ENCODE results near the gene MRPL54.

Gene MRPL54

GRCh38 chr19:3782903-3783302 lies 20.4 kb downstream of the MRPL54 start:
- in situ Hi-C loops (cut with HindIII; ENCODE audit: low sequenced_read_pairs), result no loop called here

GRCh38 chr19:3783660-3784584 lies 21.4 kb downstream of the MRPL54 start:
- in situ Hi-C loops (cut with HindIII; ENCODE audit: low sequenced_read_pairs), result no loop called here

DNA sequence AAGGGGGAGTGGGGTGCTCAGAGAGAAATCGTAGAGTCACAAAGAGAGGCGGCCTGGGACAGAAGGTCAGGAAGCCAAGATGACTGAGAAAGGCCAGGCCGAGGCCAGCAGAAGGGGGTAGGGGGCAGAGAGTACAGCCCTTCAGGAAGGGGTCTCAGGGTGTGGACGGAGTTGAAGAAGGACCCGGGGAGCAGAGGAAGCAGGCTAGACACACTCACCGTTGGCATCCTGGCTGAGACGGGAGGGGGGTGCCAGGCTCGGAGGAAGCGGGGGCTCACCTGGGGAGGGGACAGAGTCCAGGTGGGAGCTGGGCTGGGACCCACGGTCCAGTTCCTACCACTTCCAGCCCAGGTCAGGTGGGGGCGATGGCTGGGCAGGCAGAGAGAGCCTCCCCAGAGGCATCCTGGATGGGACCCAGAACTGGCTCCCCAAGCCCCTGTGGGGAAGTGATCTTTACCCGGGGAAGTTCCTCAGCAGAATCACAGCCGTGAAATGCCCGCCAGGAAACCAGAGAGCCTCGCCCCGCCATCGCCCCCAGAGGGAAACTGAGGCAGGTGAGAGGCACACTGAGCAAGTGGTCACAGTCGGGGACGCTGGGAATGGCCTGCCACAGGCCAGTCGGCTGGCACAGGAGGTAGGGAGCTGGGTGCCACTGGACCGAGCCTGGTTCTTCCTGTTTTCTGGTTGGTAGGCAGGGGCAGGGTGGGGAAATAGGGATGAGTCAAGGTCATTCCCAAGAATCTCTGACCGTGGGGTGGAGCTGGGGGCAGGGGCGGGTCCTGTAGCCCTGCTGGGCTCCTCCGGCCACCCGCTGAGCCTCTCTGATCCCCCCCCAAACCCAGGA lies 22.3 kb downstream of the MRPL54 start:
- in situ Hi-C loops (cut with HindIII; ENCODE audit: low sequenced_read_pairs), result no loop called here

- in situ Hi-C loops (cut with HindIII; ENCODE audit: low sequenced_read_pairs), result no loop called here
Observed at GRCh38 chr19:3785451-3785937, 23.0 kb downstream of the MRPL54 start.

- in situ Hi-C loops (cut with HindIII; ENCODE audit: low sequenced_read_pairs), result no loop called here
Observed at GRCh38 chr19:3785938-3786824, 23.7 kb downstream of the MRPL54 start, which contains the start of gene MATK. Gene MATK (minus strand): TSS chr19:3786381. CDS start chr19:3785135, 1,246 bp downstream.

GRCh38 chr19:3788996-3789778 lies 26.7 kb downstream of the MRPL54 start:
- in situ Hi-C loops (cut with HindIII; ENCODE audit: low sequenced_read_pairs), result no loop called here

DNA sequence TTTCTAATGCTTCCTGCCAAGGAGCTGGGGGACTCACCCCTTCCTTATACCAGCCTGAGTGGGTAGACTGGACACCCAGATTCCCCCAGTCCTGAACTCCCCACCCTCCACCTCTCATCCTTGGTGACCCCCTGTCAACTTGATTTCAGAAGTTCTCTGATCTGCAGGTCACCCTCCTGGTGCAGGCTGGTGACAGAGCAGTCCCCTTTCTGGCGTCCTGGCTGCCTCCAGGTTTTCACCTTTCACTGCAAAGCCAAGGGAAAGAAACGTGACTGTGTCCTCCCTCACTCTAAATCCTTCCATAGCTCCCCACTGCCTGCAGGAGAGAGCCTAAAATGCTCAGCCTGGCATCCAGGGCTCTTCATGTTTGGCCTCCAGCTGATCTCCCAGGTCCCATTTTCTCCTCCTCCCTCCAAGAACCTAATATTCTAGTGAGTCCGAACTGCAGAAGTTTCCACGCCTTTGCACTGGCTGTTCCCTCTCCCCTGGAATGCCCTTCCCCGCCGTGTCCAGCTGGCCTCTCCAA lies 27.8 kb downstream of the MRPL54 start:
- in situ Hi-C loops (cut with HindIII; ENCODE audit: low sequenced_read_pairs), result no loop called here

GRCh38 chr19:3790941-3791340 lies 28.5 kb downstream of the MRPL54 start:
- in situ Hi-C loops (cut with HindIII; ENCODE audit: low sequenced_read_pairs), result no loop called here

- in situ Hi-C loops (cut with HindIII; ENCODE audit: low sequenced_read_pairs), result no loop called here
Observed at GRCh38 chr19:3792114-3792513, 29.6 kb downstream of the MRPL54 start.

GRCh38 chr19:3793799-3794198 lies 31.3 kb downstream of the MRPL54 start:
- in situ Hi-C loops (cut with HindIII; ENCODE audit: low sequenced_read_pairs), result no loop called here

- in situ Hi-C loops (cut with HindIII; ENCODE audit: low sequenced_read_pairs), result no loop called here
Observed at GRCh38 chr19:3796358-3796757, 33.9 kb downstream of the MRPL54 start.

DNA sequence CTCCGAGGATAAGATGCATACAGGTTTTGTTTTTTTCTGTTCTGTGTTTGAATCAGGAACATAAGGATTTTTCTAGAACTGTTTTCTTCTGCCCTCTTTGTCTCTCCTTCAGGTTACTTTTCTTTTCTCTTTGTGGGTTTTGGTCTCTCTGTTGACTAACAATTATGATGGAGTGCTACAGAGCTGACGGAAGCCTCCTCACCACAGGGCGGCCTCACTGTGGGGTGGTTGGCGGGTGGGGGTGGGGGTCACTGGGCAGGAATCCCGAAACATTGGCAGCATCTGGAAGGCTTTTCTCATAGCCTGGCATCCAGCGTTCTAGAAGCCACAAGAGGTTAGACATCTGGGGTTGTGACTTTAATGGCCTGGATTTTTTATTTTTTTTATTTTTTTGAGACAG lies 35.7 kb downstream of the MRPL54 start:
- in situ Hi-C loops (cut with HindIII; ENCODE audit: low sequenced_read_pairs), result no loop called here

GRCh38 chr19:3800996-3801395 lies 38.5 kb downstream of the MRPL54 start:
- in situ Hi-C loops (cut with HindIII; ENCODE audit: low sequenced_read_pairs), result no loop called here

DNA sequence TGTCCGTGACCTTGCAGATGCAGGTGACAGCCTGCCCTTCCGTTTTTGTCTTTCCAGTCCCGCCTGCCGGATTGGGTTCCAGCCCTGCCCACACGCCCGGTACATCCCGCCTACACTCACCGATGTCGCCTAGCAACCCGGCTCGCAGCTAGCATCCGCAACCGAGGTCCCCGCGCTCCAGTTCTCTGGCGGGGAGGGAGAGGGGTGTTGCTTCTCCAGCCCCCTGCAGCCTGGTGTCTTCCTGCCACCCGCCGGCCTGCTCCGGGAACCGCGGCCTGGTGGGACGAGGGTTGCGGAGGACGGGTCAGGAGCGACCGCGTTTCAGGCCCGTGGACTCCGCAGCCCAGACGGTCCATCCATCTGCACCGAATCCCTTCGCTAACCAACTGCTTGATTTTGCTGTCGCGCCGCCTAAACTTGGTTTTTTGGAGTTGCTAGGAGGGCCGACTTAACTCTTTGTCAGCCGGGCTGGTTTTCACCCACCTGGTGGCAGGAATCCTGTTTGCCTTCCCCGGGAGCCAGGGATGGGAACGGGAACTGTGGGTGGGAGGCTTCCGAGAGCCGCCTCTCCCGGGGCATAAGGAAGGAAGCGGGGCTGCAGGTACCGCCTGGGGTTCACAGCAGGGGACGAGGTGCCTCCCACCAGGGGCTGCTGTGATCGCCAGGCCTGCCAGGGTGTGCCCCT lies 39.1 kb downstream of the MRPL54 start:
- in situ Hi-C loops (cut with HindIII; ENCODE audit: low sequenced_read_pairs), result no loop called here

DNA sequence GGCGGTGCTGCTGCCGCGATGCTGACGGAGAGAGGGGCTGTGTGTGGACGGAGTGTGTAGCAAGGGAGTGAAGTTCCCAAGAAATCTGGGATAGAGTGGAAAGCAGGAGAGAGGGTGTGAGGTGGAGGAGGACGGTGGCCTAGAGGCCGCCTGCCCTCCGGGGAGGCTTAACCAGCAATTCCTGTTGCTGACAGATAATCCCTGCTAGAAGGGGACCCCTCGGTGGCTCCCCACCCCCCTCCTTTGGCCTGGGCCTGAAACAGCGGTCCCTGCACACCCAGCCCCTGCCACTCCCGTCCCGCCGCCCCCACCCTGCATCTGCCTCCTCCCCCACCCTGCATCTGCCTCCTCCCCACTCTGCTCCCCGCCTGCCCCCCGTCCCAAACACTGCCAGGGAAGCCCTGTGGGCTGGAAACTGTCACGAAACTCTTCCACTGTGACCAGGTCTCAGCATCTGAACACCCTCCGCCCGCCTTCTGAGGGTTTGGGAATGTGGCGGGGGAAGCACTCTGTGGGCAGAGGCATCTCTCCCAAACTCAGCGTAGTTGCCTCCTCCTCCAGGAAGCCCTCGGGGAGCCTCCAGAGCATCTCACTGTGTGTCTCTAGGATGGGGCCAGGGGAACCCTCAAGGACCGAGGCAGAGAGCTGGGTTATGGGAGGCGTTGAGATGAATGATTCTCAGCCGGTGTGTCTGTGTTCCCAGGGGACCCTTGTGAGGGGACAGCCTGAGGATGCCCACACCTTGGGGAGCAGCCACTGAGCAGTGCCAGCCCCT lies 40.8 kb downstream of the MRPL54 start:
- in situ Hi-C loops (cut with HindIII; ENCODE audit: low sequenced_read_pairs), result no loop called here

- in situ Hi-C loops (cut with HindIII; ENCODE audit: low sequenced_read_pairs), result no loop called here
Observed at GRCh38 chr19:3803986-3804385, 41.5 kb downstream of the MRPL54 start.

- in situ Hi-C loops (cut with HindIII; ENCODE audit: low sequenced_read_pairs), result no loop called here
Observed at GRCh38 chr19:3804429-3804828, 41.9 kb downstream of the MRPL54 start.

- in situ Hi-C loops (cut with HindIII; ENCODE audit: low sequenced_read_pairs), result no loop called here
Observed at GRCh38 chr19:3805859-3806258, 43.4 kb downstream of the MRPL54 start.
